H9 (cell line): ENCODE data around the gene UBXN11. TPM values are rescaled to one million over a fixed set of nuclear protein-coding genes. Genes with fewer than 3 reads are reported as not detected.
A peak's percentile ranks its signal among the peaks of the same experiment; 100 is the strongest.

ENCODE experiments used
- DNase-seq: peaks from one replicate; pipeline ENCODE4 v3.0.0-alpha.2; 2017
- H2AFZ ChIP-seq: one replicate; pipeline ENCODE4 v1.6.1; 2013; ENCODE audit warnings: mild to moderate bottlenecking, low read length, control low read depth, moderate library complexity
- H2AK5ac ChIP-seq: 2 replicates; pipeline ENCODE4 v1.6.1; 2013; ENCODE audit warnings: low read length, control low read depth, mixed read lengths; ENCODE audit not compliant: insufficient read length
- H2BK120ac ChIP-seq: one replicate; pipeline ENCODE4 v1.6.1; 2013; ENCODE audit warnings: low read depth, mild to moderate bottlenecking, low read length, control low read depth, inconsistent platforms; ENCODE audit not compliant: poor library complexity, severe bottlenecking
- H2BK12ac ChIP-seq: 2 replicates; pipeline ENCODE4 v1.6.1; 2013; ENCODE audit warnings: low read length, control low read depth, mixed read lengths, low read depth; ENCODE audit not compliant: insufficient read length
- H2BK15ac ChIP-seq: 2 replicates; pipeline ENCODE4 v1.6.1; 2013; ENCODE audit warnings: low read depth, low read length, control low read depth
- H2BK20ac ChIP-seq: one replicate; pipeline ENCODE4 v1.6.1; 2013; ENCODE audit warnings: low read depth, mild to moderate bottlenecking, low read length, control low read depth, inconsistent platforms; ENCODE audit not compliant: poor library complexity, severe bottlenecking
- H2BK5ac ChIP-seq: 2 replicates; pipeline ENCODE4 v1.6.1; 2013; ENCODE audit warnings: low read length, control low read depth, mixed read lengths; ENCODE audit not compliant: insufficient read length
- H3K14ac ChIP-seq: 2 replicates; pipeline ENCODE4 v1.6.1; 2013; ENCODE audit warnings: low read length, control low read depth; ENCODE audit not compliant: insufficient read depth
- H3K18ac ChIP-seq: 2 replicates; pipeline ENCODE4 v1.6.1; 2013; ENCODE audit warnings: low read depth, mild to moderate bottlenecking, mixed read lengths, low read length, control low read depth; ENCODE audit not compliant: insufficient read length
- H3K23ac ChIP-seq: 2 replicates; pipeline ENCODE4 v1.6.1; 2013; ENCODE audit warnings: low read length, control low read depth, mixed read lengths, low read depth; ENCODE audit not compliant: insufficient read length
- H3K23me2 ChIP-seq: 2 replicates; pipeline ENCODE4 v1.6.1; 2013; ENCODE audit warnings: low read depth, mild to moderate bottlenecking, mixed read lengths, low read length, control low read depth; ENCODE audit not compliant: insufficient read length, poor library complexity, severe bottlenecking
- H3K27ac ChIP-seq: 2 replicates; pipeline ENCODE4 v1.5.1; 2013; ENCODE audit warnings: low read length, control low read depth, mixed read lengths, low read depth; ENCODE audit not compliant: insufficient read length
- H3K27me3 ChIP-seq: 2 replicates; pipeline ENCODE4 v1.6.1; 2013; ENCODE audit warnings: low read length, control low read depth, inconsistent platforms; ENCODE audit not compliant: insufficient read depth
- H3K4ac ChIP-seq: 2 replicates; pipeline ENCODE4 v1.6.1; 2013; ENCODE audit warnings: low read depth, mild to moderate bottlenecking, control low read depth, inconsistent platforms, low read length, moderate library complexity
- H3K4me1 ChIP-seq: 2 replicates; pipeline ENCODE4 v1.6.1; 2013; ENCODE audit warnings: low read length, control low read depth, inconsistent platforms; ENCODE audit not compliant: insufficient read depth
- H3K4me2 ChIP-seq: 2 replicates; pipeline ENCODE4 v1.6.1; 2013; ENCODE audit warnings: low read length, control low read depth, mixed read lengths; ENCODE audit not compliant: insufficient read length, insufficient read depth
- H3K56ac ChIP-seq: 2 replicates; pipeline ENCODE4 v1.6.1; 2013; ENCODE audit warnings: low read depth, mild to moderate bottlenecking, mixed read lengths, low read length, control low read depth; ENCODE audit not compliant: insufficient read length
- H3K79me1 ChIP-seq: 2 replicates; pipeline ENCODE4 v1.6.1; 2013; ENCODE audit warnings: low read depth, mild to moderate bottlenecking, moderate library complexity, low read length, control low read depth, inconsistent platforms; ENCODE audit not compliant: insufficient read depth, poor library complexity, severe bottlenecking
- H3K79me2 ChIP-seq: 2 replicates; pipeline ENCODE4 v1.6.1; 2013; ENCODE audit warnings: low read length, control low read depth, inconsistent platforms; ENCODE audit not compliant: insufficient read depth
- H3K9ac ChIP-seq: 2 replicates; pipeline ENCODE4 v1.6.1; 2013; ENCODE audit warnings: low read length, control low read depth, mixed read lengths; ENCODE audit not compliant: insufficient read length; ENCODE audit errors: extremely low read depth
- H3K9me3 ChIP-seq: one replicate; pipeline ENCODE4 v1.6.1; 2013; ENCODE audit warnings: low read depth, low read length, inconsistent platforms; ENCODE audit not compliant: control insufficient read depth
- H3T11ph ChIP-seq: one replicate; pipeline ENCODE4 v1.6.1; 2013; ENCODE audit warnings: mild to moderate bottlenecking, low read length, control low read depth, inconsistent platforms
- H4K20me1 ChIP-seq: one replicate; pipeline ENCODE4 v1.6.1; 2013; ENCODE audit not compliant: control insufficient read depth, insufficient read length, insufficient read depth
- H4K5ac ChIP-seq: 2 replicates; pipeline ENCODE4 v1.6.1; 2013; ENCODE audit warnings: low read depth, mild to moderate bottlenecking, mixed read lengths, low read length, control low read depth; ENCODE audit not compliant: insufficient read length
- H4K8ac ChIP-seq: replicated peaks from 2 replicates; pipeline ENCODE4 v1.6.1; 2013; ENCODE audit warnings: low read length, control low read depth, mixed read lengths, low read depth; ENCODE audit not compliant: insufficient read length
- H4K91ac ChIP-seq: 2 replicates; pipeline ENCODE4 v1.6.1; 2013; ENCODE audit warnings: low read depth, mild to moderate bottlenecking, moderate library complexity, mixed read lengths, low read length, control low read depth; ENCODE audit not compliant: insufficient read length
- H3K27ac Mint-ChIP-seq, 3 experiments: 2 replicates in 2 of 3; 3 replicates in 1 of 3; pipeline ENCODE4 v1.8.0; 2020 to 2021; ENCODE audit warnings: mixed read lengths in 3 of 3, mild to moderate bottlenecking in 1 of 3, moderate library complexity in 1 of 3
- H3K27me3 Mint-ChIP-seq: 2 replicates; pipeline ENCODE4 v1.8.0; 2021; ENCODE audit warnings: low read depth, mild to moderate bottlenecking, moderate library complexity, mixed read lengths
- H3K36me3 Mint-ChIP-seq, 3 experiments: 2 replicates in 2 of 3; 3 replicates in 1 of 3; pipeline ENCODE4 v1.8.0; 2020 to 2021; ENCODE audit warnings: low read depth in 3 of 3, mixed read lengths in 3 of 3; ENCODE audit not compliant: insufficient read depth in 1 of 3
- H3K4me1 Mint-ChIP-seq, 2 experiments: 2 replicates each; pipeline ENCODE4 v1.8.0; 2020; ENCODE audit warnings: mixed read lengths in 2 of 2
- H3K4me3 Mint-ChIP-seq, 2 experiments: 2 replicates in 1 of 2; 3 replicates in 1 of 2; pipeline ENCODE4 v1.8.0; 2020 to 2021; ENCODE audit warnings: mild to moderate bottlenecking in 2 of 2, mixed read lengths in 2 of 2, moderate library complexity in 1 of 2
- H3K9me3 Mint-ChIP-seq, 2 experiments: 2 replicates in 1 of 2; 3 replicates in 1 of 2; pipeline ENCODE4 v1.8.0; 2020; ENCODE audit warnings: mild to moderate bottlenecking in 2 of 2, mixed read lengths in 2 of 2, moderate library complexity in 1 of 2
- CTCF ChIP-seq: fragments of 200-600 bp; sonication (generic); conservative IDR thresholded peaks from 3 replicates; pipeline ENCODE4 v1.8.0; 2021; ENCODE audit warnings: antibody characterized with exemption, mild to moderate bottlenecking
- WGBS: extraction: QIAGEN DNeasy Blood & Tissue Kit; methylation state at CpG from one replicate; pipeline ENCODE4 v1.1.7; 2013; ENCODE audit warnings: missing lambda C conversion rate, low lambda C conversion rate, mixed read lengths; ENCODE audit not compliant: insufficient read length; ENCODE audit errors: extremely low coverage; 5-methylcytosine and 5-hydroxymethylcytosine counted together
- total RNA-seq: library from RNA; stranded (reverse); gene quantifications from 2 replicates; pipeline ENCODE4 v1.2.1, GENCODE V29; 2021

The UBXN11 gene
- total RNA-seq, 1 experiment from 2014 or later, result 13.7 TPM

DNA sequence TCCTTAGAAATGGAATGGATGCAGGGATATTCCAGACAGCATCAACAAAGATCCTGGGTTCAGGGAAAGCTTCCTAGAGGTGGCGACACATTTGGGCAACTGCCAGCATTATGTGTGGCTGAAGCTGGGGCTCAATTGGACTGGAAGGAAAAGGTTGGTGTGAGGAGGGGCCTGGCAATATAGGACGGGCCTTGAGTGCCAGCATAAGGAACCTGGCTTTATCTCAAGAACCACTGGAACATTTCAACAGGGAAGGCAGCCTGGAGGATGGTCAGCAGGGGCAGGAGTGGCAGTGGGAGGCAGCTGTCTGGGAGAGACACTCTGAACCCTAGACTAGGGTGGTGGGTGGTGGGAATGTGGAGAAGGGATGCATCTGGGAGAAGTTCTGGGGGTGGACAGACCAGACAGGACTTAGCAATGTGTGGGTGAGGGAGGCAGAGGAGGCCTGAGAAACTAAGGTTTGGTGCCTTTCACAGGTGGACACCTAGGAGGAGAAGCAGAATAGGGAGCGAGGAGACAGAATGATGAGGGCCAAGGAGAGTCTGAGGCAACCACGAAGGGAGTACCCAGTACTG is 23.1 kb downstream of the UBXN11 start:
- H3K27me3 ChIP-seq, result no peaks in the 10 kb centered on the region
- no peak overlapping the region for H2AFZ ChIP-seq
- H2BK15ac ChIP-seq, result no peak overlapping the region
- H4K20me1 ChIP-seq, result peaks cover 2% of the 10 kb centered on the region
- no peak overlapping the region for H3K23ac ChIP-seq
- peaks cover 11% of the 10 kb centered on the region; the same call in 1 of the 2 replicates for H3K4me1 ChIP-seq
- no peak overlapping the region for H3T11ph ChIP-seq
- no peak overlapping the region for H3K56ac ChIP-seq
- Mint-ChIP-seq H3K4me3 (no peak overlapping the region; a peak in 1 of 5 replicates), H3K36me3 (peaks cover 9 to 17% (median 17%) of the 10 kb centered on the region in 3 experiments), H3K9me3 (no peaks in the 10 kb centered on the region; a peak in 1 of 5 replicates), H3K27me3 (no peaks in the 10 kb centered on the region; the same call in 1 of the 2 replicates), H3K4me1 (peaks cover 46 to 49% of the 10 kb centered on the region in 2 experiments), H3K27ac (peak overlapping the region in 1 of 3 experiments; percentile 2; a peak in 2 of 7 replicates)
- no peak overlapping the region for H3K4me2 ChIP-seq
- H3K79me1 ChIP-seq, result no peaks in the 10 kb centered on the region
- H2BK120ac ChIP-seq, result no peak overlapping the region
- H2AK5ac ChIP-seq, result no peak overlapping the region
- no peaks in the 10 kb centered on the region for H3K9me3 ChIP-seq
- no peak overlapping the region for H2BK5ac ChIP-seq
- H3K23me2 ChIP-seq, result peaks cover 13% of the 10 kb centered on the region
- H2BK20ac ChIP-seq, result no peak overlapping the region
- no peak overlapping the region for H2BK12ac ChIP-seq
- WGBS, result no CpG with 5 or more reads among the region's 4 CpGs
- no peak overlapping the region for H3K27ac ChIP-seq
- no peak overlapping the region for H3K14ac ChIP-seq
- TF ChIP-seq CTCF, result no peak
- no peak overlapping the region for H4K5ac ChIP-seq
- H3K4ac ChIP-seq, result no peak overlapping the region
- DNase-seq, result peak; percentile 20
- no peak overlapping the region for H4K8ac ChIP-seq
- no peak overlapping the region for H3K18ac ChIP-seq
- H3K79me2 ChIP-seq, result no peaks in the 10 kb centered on the region
- no peak overlapping the region for H3K9ac ChIP-seq
- no peak overlapping the region for H4K91ac ChIP-seq
